Caco-2 (cell line): ENCODE data around the gene HHLA2. TPM values are rescaled to one million over a fixed set of nuclear protein-coding genes. Genes with fewer than 3 reads are reported as not detected.

Experiments
- BruUV-seq: library from RNA; stranded (reverse); fragments of 400-500 nt; replicated peaks from 2 replicates; lab custom pipeline; 2021; lab: Mats Ljungman, UMichigan
- CTCF ChIA-PET: fragments of 300-600 bp; sonication (Branson Sonifier 250); formaldehyde crosslinking; loops from one replicate; lab custom pipeline; 2022; ENCODE audit warnings: antibody characterized with exemption; lab: Charles Lee
- POLR2A ChIA-PET: fragments of 300-600 bp; sonication (Branson Sonifier 250); formaldehyde crosslinking; loops from one replicate; lab custom pipeline; 2022; ENCODE audit warnings: antibody characterized with exemption; lab: Charles Lee
- DNase-seq, 2 experiments: peaks; one replicate each; pipeline versions ENCODE4 v3.0.0 to v3.0.0-alpha.2; 2020 to 2022
- H3K27me3 ChIP-seq: replicated peaks from 2 replicates; pipeline ENCODE4 v1.6.0; 2011; ENCODE audit warnings: low read length; ENCODE audit not compliant: control insufficient read depth, insufficient read depth
- H3K36me3 ChIP-seq: 2 replicates; pipeline ENCODE4 v1.5.1; 2011; ENCODE audit warnings: low read length; ENCODE audit not compliant: control insufficient read depth, insufficient read depth
- H3K4me1 ChIP-seq: fragments of 250-450 bp; sonication (Bioruptor Pico); 2 replicates; pipeline ENCODE4 v1.5.1; 2020; ENCODE audit warnings: mild to moderate bottlenecking
- H3K4me3 ChIP-seq: 2 replicates; pipeline ENCODE4 v1.5.1; 2011; ENCODE audit warnings: low read depth, mild to moderate bottlenecking, control low read depth, low read length
- H3K9me3 ChIP-seq: fragments of 250-450 bp; sonication (Bioruptor Pico); 2 replicates; pipeline ENCODE4 v1.5.1; 2020; ENCODE audit warnings: mild to moderate bottlenecking, moderate library complexity
- H3K27ac Mint-ChIP-seq: one replicate; pipeline ENCODE4 v1.8.0; 2022; ENCODE audit warnings: mixed read lengths; ENCODE audit not compliant: unreplicated experiment
- H3K27me3 Mint-ChIP-seq: one replicate; pipeline ENCODE4 v1.8.0; 2022; ENCODE audit warnings: mixed read lengths; ENCODE audit not compliant: insufficient read depth, unreplicated experiment
- H3K36me3 Mint-ChIP-seq: one replicate; pipeline ENCODE4 v1.8.0; 2022; ENCODE audit warnings: mild to moderate bottlenecking, mixed read lengths; ENCODE audit not compliant: insufficient read depth, unreplicated experiment
- H3K4me1 Mint-ChIP-seq: one replicate; pipeline ENCODE4 v1.8.0; 2022; ENCODE audit warnings: low read depth, mixed read lengths; ENCODE audit not compliant: unreplicated experiment
- H3K4me3 Mint-ChIP-seq: one replicate; pipeline ENCODE4 v1.8.0; 2022; ENCODE audit warnings: mild to moderate bottlenecking, moderate library complexity, mixed read lengths; ENCODE audit not compliant: unreplicated experiment
- H3K9me3 Mint-ChIP-seq: one replicate; pipeline ENCODE4 v1.8.0; 2022; ENCODE audit warnings: mixed read lengths; ENCODE audit not compliant: unreplicated experiment
- CTCF ChIP-seq, 2 experiments: fragments of 200-600 bp in 1 of 2; IDR thresholded peaks; 1 replicate in 1 of 2; 2 replicates in 1 of 2; pipeline versions ENCODE4 v1.5.1 to v1.8.0; 2011 to 2022; ENCODE audit warnings: antibody characterized with exemption in 1 of 2, control low read depth in 1 of 2, inconsistent platforms in 1 of 2, low read depth in 1 of 2, low read length in 1 of 2, mild to moderate bottlenecking in 1 of 2, moderate library complexity in 1 of 2; ENCODE audit not compliant: insufficient read depth in 1 of 2, severe bottlenecking in 1 of 2, unreplicated experiment in 1 of 2
- intact Hi-C: fragments of 100-400 bp; cut with micrococcal nuclease; formaldehyde crosslinking; loops from one replicate; pipeline ENCODE4 v1.10.0; 2022; ENCODE audit not compliant: unreplicated experiment
- total RNA-seq: library from RNA; stranded (reverse); gene quantifications from 2 replicates; pipeline ENCODE4 v1.2.3, GENCODE V29; 2022

Gene HHLA2
- total RNA-seq, 1 experiment from 2014 or later: 0.50 TPM

- no peak for TF ChIP-seq CTCF (IDR thresholded peaks at IDR 0.05; ENCODE audit: insufficient read depth in 1 of 2, low read depth in 1 of 2, low read length in 1 of 2, severe bottlenecking in 1 of 2, unreplicated experiment in 1 of 2)
- intact Hi-C loops: no loop called here
- Mint-ChIP-seq H3K36me3 (no peaks in the 10 kb centered on the region), H3K4me3 (no peak overlapping the region), H3K9me3 (no peaks in the 10 kb centered on the region), H3K27ac (no peak overlapping the region), H3K27me3 (no peaks in the 10 kb centered on the region), H3K4me1 (peaks cover 11% of the 10 kb centered on the region)
- no TSS peak for BruUV-seq
- Histone ChIP-seq H3K27me3 (no peaks in the 10 kb centered on the region), H3K4me3 (no peak overlapping the region), H3K9me3 (no peaks in the 10 kb centered on the region), H3K4me1 (no peaks in the 10 kb centered on the region), H3K36me3 (no peaks in the 10 kb centered on the region)
- no peak for DNase-seq
- ChIA-PET CTCF (no interaction called here), POLR2A (no interaction called here)
Observed at GRCh38 chr3:108359011-108359410, 62.7 kb downstream of the HHLA2 start.

GRCh38 chr3:108376026-108376425 is 79.7 kb downstream of the HHLA2 start:
- no TSS peak for BruUV-seq
- Histone ChIP-seq H3K4me3 (no peak overlapping the region), H3K9me3 (no peaks in the 10 kb centered on the region), H3K4me1 (no peaks in the 10 kb centered on the region), H3K36me3 (no peaks in the 10 kb centered on the region), H3K27me3 (no peaks in the 10 kb centered on the region)
- H3K4me3 Mint-ChIP-seq: no peak overlapping the region
- no peaks in the 10 kb centered on the region for H3K4me1 Mint-ChIP-seq
- CTCF ChIA-PET: no interaction called here
- no peak for DNase-seq
- POLR2A ChIA-PET: no interaction called here
- no peaks in the 10 kb centered on the region for H3K27me3 Mint-ChIP-seq
- no peaks in the 10 kb centered on the region for H3K36me3 Mint-ChIP-seq
- intact Hi-C loops: no loop called here
- no peaks in the 10 kb centered on the region for H3K9me3 Mint-ChIP-seq
- H3K27ac Mint-ChIP-seq: no peak overlapping the region
- TF ChIP-seq CTCF (IDR thresholded peaks at IDR 0.05; ENCODE audit: insufficient read depth in 1 of 2, low read depth in 1 of 2, low read length in 1 of 2, severe bottlenecking in 1 of 2, unreplicated experiment in 1 of 2): no peak

GRCh38 chr3:108377384-108377783 is 81.0 kb downstream of the HHLA2 start:
- Histone ChIP-seq H3K4me3 (no peak overlapping the region), H3K36me3 (no peaks in the 10 kb centered on the region), H3K27me3 (no peaks in the 10 kb centered on the region), H3K4me1 (no peaks in the 10 kb centered on the region), H3K9me3 (no peaks in the 10 kb centered on the region)
- Mint-ChIP-seq H3K4me1 (no peaks in the 10 kb centered on the region), H3K27me3 (no peaks in the 10 kb centered on the region), H3K4me3 (no peak overlapping the region), H3K27ac (no peak overlapping the region), H3K9me3 (no peaks in the 10 kb centered on the region), H3K36me3 (no peaks in the 10 kb centered on the region)
- DNase-seq: no peak
- BruUV-seq: no TSS peak
- TF ChIP-seq CTCF (IDR thresholded peaks at IDR 0.05; ENCODE audit: insufficient read depth in 1 of 2, low read depth in 1 of 2, low read length in 1 of 2, severe bottlenecking in 1 of 2, unreplicated experiment in 1 of 2): no peak
- intact Hi-C loops: no loop called here
- POLR2A ChIA-PET: no interaction called here
- CTCF ChIA-PET: interaction anchor here (0.6 kb wide), 1 partner anchor 1005 kb away, joined by 4 read pairs; no protein-coding TSS in a partner anchor
